Epithelial cell of esophagus (primary cell): Measurements from ENCODE around the gene BICC1.

Experiments used
- DNase-seq: peaks from one replicate; pipeline ENCODE4 v3.0.0; 2010; ENCODE audit warnings: low read depth
- H3K4me3 ChIP-seq: 2 replicates; pipeline ENCODE4 v1.5.1; 2011; ENCODE audit warnings: mild to moderate bottlenecking, low read length, control low read depth
- CTCF ChIP-seq: IDR thresholded peaks from 2 replicates; pipeline ENCODE4 v1.5.1; 2011; ENCODE audit warnings: low read depth, mild to moderate bottlenecking, low read length, control low read depth, inconsistent platforms; ENCODE audit not compliant: insufficient read depth; ENCODE audit errors: missing control alignments

Gene BICC1

GRCh38 chr10:58651742-58652141 is 139.1 kb downstream of the BICC1 start:
- no peak for TF ChIP-seq CTCF
- DNase-seq, result no peak
- no peak overlapping the region for H3K4me3 ChIP-seq

GRCh38 chr10:58653139-58653538 is 140.5 kb downstream of the BICC1 start:
- no peak for TF ChIP-seq CTCF
- H3K4me3 ChIP-seq, result no peak overlapping the region
- no peak for DNase-seq

- H3K4me3 ChIP-seq, result no peak overlapping the region
- TF ChIP-seq CTCF, result no peak
Measured at GRCh38 chr10:58660575-58661255, 148.0 kb downstream of the BICC1 start.

GRCh38 chr10:58661336-58661735 is 148.7 kb downstream of the BICC1 start:
- no peak for TF ChIP-seq CTCF
- no peak overlapping the region for H3K4me3 ChIP-seq
- DNase-seq, result peak; percentile 59

More at GRCh38 chr10:58660575-58661255, 148.0 kb downstream of the BICC1 start:
- DNase-seq, result no peak

- H3K4me3 ChIP-seq, result no peak overlapping the region
- no peak for DNase-seq
- no peak for TF ChIP-seq CTCF
Measured at GRCh38 chr10:58661902-58662301, 149.2 kb downstream of the BICC1 start.

GRCh38 chr10:58662314-58662713 is 149.6 kb downstream of the BICC1 start:
- no peak for TF ChIP-seq CTCF
- DNase-seq, result peak; percentile 90
- no peak overlapping the region for H3K4me3 ChIP-seq

GRCh38 chr10:58665361-58665760 is 152.7 kb downstream of the BICC1 start:
- H3K4me3 ChIP-seq, result no peak overlapping the region
- no peak for TF ChIP-seq CTCF
- no peak for DNase-seq
